WTC11 (cell line): ENCODE data around the gene IFIT3. TPM values are rescaled to one million over a fixed set of nuclear protein-coding genes. Genes with fewer than 3 reads are reported as not detected.

Source experiments
- ATAC-seq: fragments of 200-7000 bp; cut with Tn5 transposase; 2 replicates; pipeline ENCODE4 v1.10.0; 2021; ENCODE audit warnings: mild to moderate bottlenecking, moderate library complexity
- CTCF ChIA-PET: fragments of 300-600 bp; sonication (Branson Sonifier 250); formaldehyde crosslinking; loops from one replicate; lab custom pipeline; 2021; ENCODE audit warnings: antibody characterized with exemption; lab: Charles Lee
- POLR2A ChIA-PET: fragments of 350-600 bp; sonication (Branson Sonifier 250); formaldehyde crosslinking; loops from one replicate; lab custom pipeline; 2021; ENCODE audit warnings: antibody characterized with exemption; lab: Charles Lee
- DNase-seq: peaks from one replicate; pipeline ENCODE4 v3.0.0; 2021; ENCODE audit warnings: low spot score
- H3K27ac Mint-ChIP-seq: 2 replicates; pipeline ENCODE4 v1.8.0; 2021; ENCODE audit warnings: mixed read lengths
- H3K27me3 Mint-ChIP-seq: 2 replicates; pipeline ENCODE4 v1.8.0; 2021; ENCODE audit warnings: low read depth, mild to moderate bottlenecking, moderate library complexity, mixed read lengths
- H3K36me3 Mint-ChIP-seq: 2 replicates; pipeline ENCODE4 v1.8.0; 2021; ENCODE audit warnings: mixed read lengths
- H3K4me1 Mint-ChIP-seq: 2 replicates; pipeline ENCODE4 v1.8.0; 2022; ENCODE audit warnings: mixed read lengths
- H3K4me3 Mint-ChIP-seq: 2 replicates; pipeline ENCODE4 v1.8.0; 2021; ENCODE audit warnings: mild to moderate bottlenecking, moderate library complexity, mixed read lengths
- H3K9me3 Mint-ChIP-seq: 2 replicates; pipeline ENCODE4 v1.8.0; 2021; ENCODE audit warnings: mixed read lengths
- AFF4 ChIP-seq: sonication (generic); formaldehyde crosslinking; IDR thresholded peaks from 2 replicates; pipeline ENCODE4 v1.8.1; 2023; ENCODE audit warnings: mild to moderate bottlenecking, missing genetic modification reagents, borderline replicate concordance
- CREM ChIP-seq: sonication (generic); formaldehyde crosslinking; IDR thresholded peaks from 2 replicates; pipeline ENCODE4 v1.8.1; 2022; ENCODE audit warnings: mild to moderate bottlenecking, missing genetic modification reagents, moderate library complexity
- KAT7 ChIP-seq: sonication (generic); formaldehyde crosslinking; IDR thresholded peaks from 2 replicates; pipeline ENCODE4 v1.8.1; 2023; ENCODE audit warnings: missing genetic modification reagents, mild to moderate bottlenecking, borderline replicate concordance
- MXD4 ChIP-seq: fragments of 250-450 bp; sonication (Bioruptor Pico); IDR thresholded peaks from 2 replicates; pipeline ENCODE4 v1.8.0; 2021; ENCODE audit warnings: mild to moderate bottlenecking, moderate library complexity, borderline replicate concordance
- PRRX2 ChIP-seq: fragments of 250-450 bp; sonication (Bioruptor Pico); IDR thresholded peaks from 2 replicates; pipeline ENCODE4 v1.8.0; 2021; ENCODE audit warnings: mild to moderate bottlenecking
- RORB ChIP-seq: fragments of 250-450 bp; sonication (Bioruptor Pico); IDR thresholded peaks from 2 replicates; pipeline ENCODE4 v1.9.0; 2021; ENCODE audit warnings: mild to moderate bottlenecking
- USF2 ChIP-seq: sonication (generic); formaldehyde crosslinking; IDR thresholded peaks from 2 replicates; pipeline ENCODE4 v1.8.1; 2023; ENCODE audit warnings: mild to moderate bottlenecking, missing genetic modification reagents, moderate library complexity
- ZBTB43 ChIP-seq: sonication (generic); formaldehyde crosslinking; IDR thresholded peaks from 2 replicates; pipeline ENCODE4 v1.8.1; 2023; ENCODE audit warnings: mild to moderate bottlenecking, missing genetic modification reagents
- ZMAT4 ChIP-seq: fragments of 250-450 bp; sonication (Bioruptor Pico); IDR thresholded peaks from 2 replicates; pipeline ENCODE4 v1.9.0; 2021; ENCODE audit warnings: mild to moderate bottlenecking
- ZNF317 ChIP-seq: sonication (generic); formaldehyde crosslinking; IDR thresholded peaks from 2 replicates; pipeline ENCODE4 v1.8.1; 2023; ENCODE audit warnings: low read depth, mild to moderate bottlenecking, moderate library complexity, missing genetic modification reagents, borderline replicate concordance
- ZNF416 ChIP-seq: fragments of 250-450 bp; sonication (Bioruptor Pico); IDR thresholded peaks from 2 replicates; pipeline ENCODE4 v1.9.0; 2021; ENCODE audit warnings: mild to moderate bottlenecking, inconsistent platforms
- ZNF423 ChIP-seq: fragments of 250-450 bp; sonication (Bioruptor Pico); IDR thresholded peaks from 2 replicates; pipeline ENCODE4 v2.1.2; 2022; ENCODE audit warnings: mild to moderate bottlenecking, moderate library complexity
- ZSCAN18 ChIP-seq: fragments of 250-450 bp; sonication (Bioruptor Pico); IDR thresholded peaks from 2 replicates; pipeline ENCODE4 v2.1.2; 2022; ENCODE audit warnings: mild to moderate bottlenecking, moderate library complexity
- total RNA-seq: library from RNA; stranded (reverse); gene quantifications from 3 replicates; pipeline ENCODE4 v1.2.3, GENCODE V29; 2021

Gene IFIT3
- total RNA-seq, 1 experiment from 2014 or later, result 0.42 TPM

GRCh38 chr10:89302625-89303024 is 25.2 kb upstream of the IFIT3 start:
- no peaks in the 10 kb centered on the region for H3K36me3 Mint-ChIP-seq
- H3K4me1 Mint-ChIP-seq, result peaks cover 16% of the 10 kb centered on the region
- ChIA-PET POLR2A (no interaction called here), CTCF (interaction anchor here (0.9 to 1.7 kb wide), 3 partner anchors 67 to 233 kb away, joined by 3 to 11 read pairs (median 4); partner anchors contain the start of gene SLC16A12)
- ATAC-seq, result no peak; the same call in 1 of the 2 replicates
- no peaks in the 10 kb centered on the region; the same call in 1 of the 2 replicates for H3K9me3 Mint-ChIP-seq
- DNase-seq, result no peak
- no peak overlapping the region for H3K27ac Mint-ChIP-seq
- no peak for TF ChIP-seq USF2 (CRISPR knock-in tag)
- no peak for TF ChIP-seq ZBTB43
- no peak for TF ChIP-seq ZNF423 (CRISPR knock-in tag)
- no peak for TF ChIP-seq ZMAT4
- no peak for TF ChIP-seq ZSCAN18 (CRISPR knock-in tag)
- H3K27me3 Mint-ChIP-seq, result no peaks in the 10 kb centered on the region
- H3K4me3 Mint-ChIP-seq, result no peak overlapping the region

- TF ChIP-seq MXD4 (CRISPR knock-in tag) (no peak), ZBTB43 (no peak), ZNF416 (CRISPR knock-in tag) (no peak), KAT7 (CRISPR knock-in tag) (no peak), AFF4 (no peak), CREM (CRISPR knock-in tag) (no peak)
- TF ChIP-seq, all 79 proteins: peak for 0
- Mint-ChIP-seq H3K36me3 (no peaks in the 10 kb centered on the region), H3K9me3 (no peaks in the 10 kb centered on the region; the same call in 1 of the 2 replicates), H3K4me3 (no peak overlapping the region), H3K27ac (no peak overlapping the region), H3K27me3 (no peaks in the 10 kb centered on the region), H3K4me1 (peaks cover 16% of the 10 kb centered on the region)
- CTCF ChIA-PET, result interaction anchor here (1.3 to 1.7 kb wide), 3 partner anchors 66 to 232 kb away, joined by 3 to 11 read pairs (median 4); partner anchors contain the start of gene SLC16A12
- no peak for DNase-seq
- POLR2A ChIA-PET, result no interaction called here
- no peak for ATAC-seq
Measured at GRCh38 chr10:89303161-89303560, 24.6 kb upstream of the IFIT3 start.

- H3K9me3 Mint-ChIP-seq, result no peaks in the 10 kb centered on the region; the same call in 1 of the 2 replicates
- no peaks in the 10 kb centered on the region for H3K36me3 Mint-ChIP-seq
- no peaks in the 10 kb centered on the region for H3K27me3 Mint-ChIP-seq
- H3K27ac Mint-ChIP-seq, result no peak overlapping the region
- POLR2A ChIA-PET, result interaction anchor here (1.1 kb wide), 1 partner anchor 65 kb away, joined by 3 read pairs; no protein-coding TSS in a partner anchor
- ATAC-seq, result no peak
- no peak overlapping the region for H3K4me3 Mint-ChIP-seq
- peaks cover 16% of the 10 kb centered on the region for H3K4me1 Mint-ChIP-seq
- TF ChIP-seq ZNF317 (CRISPR knock-in tag) (no peak), PRRX2 (CRISPR knock-in tag) (no peak), RORB (CRISPR knock-in tag) (no peak)
- CTCF ChIA-PET, result interaction anchor here (1.3 kb wide), 2 partner anchors 66 to 85 kb away, joined by 3 to 4 read pairs; no protein-coding TSS in a partner anchor
- DNase-seq, result no peak
Measured at GRCh38 chr10:89304026-89304425, 23.8 kb upstream of the IFIT3 start.
